GM19463 (cell line): Measurements from ENCODE around the gene KRT15.

Experiments
- ATAC-seq: cut with Tn5 transposase; IDR thresholded peaks from one replicate; pipeline ENCODE4 v1.9.1; 2021; ENCODE audit warnings: mild to moderate bottlenecking, moderate library complexity; ENCODE audit not compliant: unreplicated experiment

Gene KRT15

DNA sequence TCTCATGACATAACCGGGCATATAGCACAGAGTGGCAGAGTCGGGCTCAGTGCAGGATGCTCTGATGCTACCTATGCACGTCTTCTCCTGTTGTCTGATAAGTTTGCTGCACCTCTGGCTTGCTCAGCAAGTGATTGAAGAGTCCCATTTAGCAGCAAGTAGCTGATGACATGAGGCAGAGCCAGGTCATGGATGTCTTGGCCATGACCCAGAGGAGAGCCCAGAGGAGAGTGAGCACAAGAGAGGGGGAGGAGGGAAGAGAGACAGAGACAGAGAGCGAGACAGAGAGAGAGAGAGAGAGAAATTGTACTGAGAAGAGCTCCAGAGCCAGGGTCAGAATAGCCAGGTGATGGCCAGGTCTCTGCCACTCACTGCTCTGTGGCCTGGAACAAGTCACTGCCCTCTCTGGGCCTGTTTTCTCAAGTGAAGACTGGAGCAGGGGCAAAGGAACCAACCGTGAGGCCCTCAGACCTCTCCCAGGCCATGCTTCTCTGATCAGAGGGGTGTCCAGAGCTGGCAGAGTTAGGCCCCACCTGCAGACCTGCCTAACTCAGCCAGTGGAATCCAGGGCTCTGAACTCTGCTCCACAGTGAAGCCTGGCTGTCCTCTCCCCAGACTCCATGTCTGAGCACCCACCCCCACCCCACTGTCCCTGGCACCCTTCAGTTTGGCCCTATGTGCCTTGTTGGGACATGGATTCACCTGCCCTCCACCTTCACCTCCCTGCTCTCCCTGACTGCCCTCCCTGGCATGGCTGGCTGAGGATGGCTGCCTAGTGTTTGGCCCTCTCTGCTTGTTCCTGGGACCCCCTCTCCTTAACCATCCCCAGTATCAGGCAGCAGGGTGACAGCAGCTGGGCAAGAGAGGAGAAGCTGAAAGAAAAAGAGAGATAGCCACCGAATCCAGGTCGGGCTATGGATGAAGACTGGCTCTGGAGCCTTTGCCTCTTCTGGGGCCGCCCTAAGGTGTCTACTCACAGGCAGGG is 33.5 kb downstream of the KRT15 start:
- ATAC-seq, result no peak

DNA sequence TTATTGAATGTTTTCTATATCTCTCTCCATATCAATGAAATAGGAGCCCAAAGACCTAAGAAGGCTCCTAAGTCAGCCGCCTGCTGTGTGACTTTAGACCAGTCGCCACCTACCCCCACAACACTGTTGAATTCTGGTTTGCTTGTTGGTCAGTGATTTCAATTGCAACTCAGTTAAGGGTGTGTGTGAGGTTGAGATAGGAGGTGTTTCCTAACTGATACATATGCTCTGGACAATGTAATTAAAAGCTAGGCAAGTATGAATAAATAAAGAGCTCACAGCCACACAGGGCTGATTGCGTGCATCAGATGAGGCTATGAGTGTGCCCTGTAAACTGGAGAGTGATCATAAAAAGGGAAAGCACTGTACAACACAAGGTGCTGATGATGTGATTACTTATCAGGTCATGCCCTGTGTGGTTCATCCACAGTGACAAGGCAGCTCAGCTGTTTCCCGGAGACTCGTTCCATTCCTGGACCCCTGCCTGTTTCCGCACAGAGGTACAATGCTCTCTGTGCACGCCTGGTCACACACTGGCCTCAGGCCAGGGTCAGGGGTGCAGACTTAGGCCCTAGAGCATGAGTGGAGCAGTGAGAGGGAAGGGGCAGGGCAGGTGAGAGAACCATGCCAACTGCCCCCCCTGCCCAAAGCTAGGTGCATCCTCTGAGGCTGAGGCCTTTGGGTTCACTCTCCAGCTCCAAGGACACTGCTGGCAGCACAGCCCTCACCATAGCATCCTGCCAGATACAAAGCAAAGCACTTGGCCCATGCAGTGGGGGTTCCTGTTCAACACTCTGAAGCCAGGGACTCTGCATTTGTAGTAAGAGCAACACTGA is 34.5 kb downstream of the KRT15 start:
- no peak for ATAC-seq

DNA sequence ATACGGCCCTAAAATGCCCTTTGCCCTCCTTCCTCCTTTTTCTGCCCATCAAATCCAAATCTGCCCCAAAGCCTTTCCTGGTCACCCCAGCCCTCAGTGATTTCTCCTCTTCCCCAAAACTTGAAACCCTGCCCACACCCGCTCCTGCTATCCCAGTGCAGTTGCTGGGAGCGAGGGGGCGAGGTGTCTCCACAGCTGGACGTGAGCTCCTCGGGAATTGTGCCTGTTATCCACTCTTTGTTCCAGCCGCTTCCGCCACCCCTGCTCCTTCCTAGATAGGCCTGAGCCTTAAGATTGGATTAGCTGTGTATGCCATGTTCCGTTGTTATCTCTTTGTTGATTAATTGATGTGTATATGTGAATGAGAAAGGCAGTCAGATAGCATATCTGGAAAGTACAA is 35.2 kb downstream of the KRT15 start:
- no peak for ATAC-seq

DNA sequence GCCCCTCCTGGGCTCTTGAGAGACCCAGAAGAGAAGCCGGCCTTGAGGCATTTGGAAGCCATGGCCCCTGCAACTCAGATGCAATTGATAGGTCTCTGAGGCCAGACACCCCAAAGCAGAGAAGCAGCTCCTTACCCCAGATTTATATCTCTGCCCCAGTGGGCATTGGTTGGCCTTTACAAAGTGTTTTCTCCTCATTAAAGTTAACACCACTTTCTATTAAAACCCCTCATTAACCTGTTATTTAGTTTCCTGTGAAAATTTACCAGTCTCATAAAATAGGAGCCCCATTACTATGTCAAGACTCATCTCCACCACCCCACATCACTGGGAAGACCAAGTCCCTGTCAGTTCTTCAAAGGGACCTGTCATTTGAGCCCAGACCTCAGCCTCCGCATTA is 37.7 kb downstream of the KRT15 start, which contains the start of gene KRT35:
TSS of gene KRT35 (minus strand) at position 116 of the 400 bp plus-strand sequence. CDS start at position 62, 54 bp downstream.
- ATAC-seq, result no peak

DNA sequence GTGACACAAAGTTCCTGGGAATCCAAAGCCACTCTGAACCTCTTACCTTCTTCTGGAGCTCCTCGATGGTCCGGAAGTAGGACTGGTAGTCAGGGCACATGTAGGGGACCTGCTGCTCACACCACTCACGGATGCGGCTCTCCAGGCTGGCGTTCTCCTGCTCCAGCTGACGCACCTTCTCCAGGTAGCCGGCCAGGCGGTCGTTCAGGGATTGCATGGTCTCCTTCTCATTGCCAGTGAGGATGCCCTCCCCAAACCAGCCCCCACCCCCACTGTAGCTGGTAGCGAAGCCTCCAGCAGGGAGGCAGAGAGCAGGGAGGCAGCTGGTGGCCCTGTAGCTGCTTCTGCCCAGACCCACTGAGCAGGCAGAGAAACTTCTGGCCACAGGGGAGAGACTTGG is 38.1 kb downstream of the KRT15 start:
- no peak for ATAC-seq

DNA sequence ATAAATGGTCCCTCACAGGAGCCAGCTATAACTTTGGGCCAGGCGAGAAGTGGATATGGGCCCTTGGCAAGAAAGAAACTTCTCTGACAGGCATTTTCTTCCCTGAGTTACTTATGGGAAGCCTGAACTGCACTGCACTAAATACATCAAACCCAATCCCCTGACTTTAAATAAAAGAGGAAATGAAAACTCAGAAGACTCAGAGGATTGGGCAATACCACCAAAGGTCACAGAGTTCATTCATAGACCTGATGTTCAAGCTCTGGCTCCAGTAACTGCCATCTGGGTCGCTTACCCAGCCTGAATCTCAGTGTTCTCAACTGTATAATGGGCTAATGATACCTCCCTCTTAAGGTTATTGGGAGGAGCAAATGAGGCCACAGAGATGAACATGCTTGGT is 38.6 kb downstream of the KRT15 start:
- no peak for ATAC-seq

DNA sequence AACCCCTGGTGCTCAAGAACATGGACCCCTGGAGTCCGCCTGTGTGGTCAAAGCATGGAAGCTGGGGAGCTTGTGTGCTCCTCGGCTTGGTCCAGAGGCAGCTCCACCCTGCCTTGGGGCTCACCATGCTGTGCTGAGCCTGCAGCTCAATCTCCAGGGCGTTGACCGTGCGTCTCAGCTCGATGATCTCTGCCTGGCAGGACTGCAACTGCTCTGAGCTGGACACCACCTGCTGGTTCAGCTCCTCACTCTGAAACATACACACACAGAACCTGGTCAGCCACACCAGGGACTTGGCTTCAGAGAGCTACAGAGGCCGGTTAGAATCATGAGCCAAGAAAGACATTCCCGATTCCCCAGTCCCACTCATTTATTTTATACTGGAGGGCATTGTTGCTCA is 40.5 kb downstream of the KRT15 start:
- ATAC-seq, result no peak

DNA sequence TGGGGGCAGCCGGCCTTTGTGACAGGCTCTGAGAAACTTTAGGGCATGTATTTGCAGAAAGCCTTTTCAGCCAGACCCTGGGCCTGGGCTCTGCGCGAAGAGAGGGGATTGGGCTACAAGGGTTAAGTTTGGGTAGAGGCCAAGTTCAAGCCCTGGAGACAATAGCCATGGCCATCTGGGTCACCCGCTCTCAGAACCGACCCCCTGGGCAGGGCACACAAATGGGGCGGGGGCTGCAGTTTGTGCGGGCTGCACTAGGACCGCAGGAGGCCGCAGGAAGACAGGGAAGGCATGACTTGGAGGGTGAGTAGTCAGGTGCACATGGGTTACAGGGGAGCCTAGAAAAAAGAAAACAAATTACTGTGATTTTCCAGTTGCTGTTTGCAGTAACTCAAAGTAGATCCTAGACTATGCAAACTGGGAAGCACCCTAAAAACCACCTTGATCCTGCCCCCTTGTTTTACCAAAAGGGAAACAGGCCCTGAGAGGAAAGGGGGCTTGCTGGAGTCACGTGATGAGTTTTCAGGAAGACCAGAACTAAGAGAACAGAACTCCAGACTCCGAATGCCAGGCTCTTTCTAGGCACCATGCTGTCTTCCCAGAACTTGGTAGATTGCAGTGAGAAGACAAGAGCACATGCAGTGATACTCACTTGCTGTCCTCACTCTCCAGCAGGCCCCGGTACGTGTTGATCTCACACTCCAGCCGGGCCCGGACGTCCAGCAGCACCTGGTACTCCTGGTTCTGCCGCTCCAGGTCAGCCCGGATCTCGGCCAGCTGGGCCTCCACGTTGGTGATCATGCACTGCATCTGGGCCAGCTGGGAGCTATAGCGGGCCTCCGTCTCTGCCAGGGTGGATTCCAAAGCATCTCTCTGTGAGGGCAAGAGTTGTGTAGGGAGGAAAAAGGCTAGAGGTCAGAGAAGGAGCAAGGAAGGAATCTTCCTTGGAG is 41.5 kb downstream of the KRT15 start:
- ATAC-seq, result no peak

DNA sequence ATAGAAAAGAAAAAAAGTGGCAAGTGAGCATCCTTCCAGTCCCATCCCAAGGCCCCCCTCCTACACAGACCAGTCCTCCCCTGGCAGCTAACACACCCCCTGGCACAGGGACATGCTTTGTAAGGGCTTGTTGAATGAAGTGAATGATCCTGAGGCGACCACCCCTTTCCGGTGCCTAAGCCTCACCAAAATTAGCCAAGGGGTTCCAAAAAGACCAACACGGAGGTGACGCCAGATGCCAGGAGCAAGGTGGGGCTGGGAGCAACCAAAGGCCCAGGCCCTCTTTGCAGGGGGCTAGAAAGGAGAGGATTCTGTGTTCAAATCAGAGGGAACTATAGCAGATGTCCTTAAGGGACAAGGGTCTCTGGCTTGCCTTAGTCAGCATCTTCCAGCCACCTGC is 43.3 kb downstream of the KRT15 start:
- no peak for ATAC-seq

DNA sequence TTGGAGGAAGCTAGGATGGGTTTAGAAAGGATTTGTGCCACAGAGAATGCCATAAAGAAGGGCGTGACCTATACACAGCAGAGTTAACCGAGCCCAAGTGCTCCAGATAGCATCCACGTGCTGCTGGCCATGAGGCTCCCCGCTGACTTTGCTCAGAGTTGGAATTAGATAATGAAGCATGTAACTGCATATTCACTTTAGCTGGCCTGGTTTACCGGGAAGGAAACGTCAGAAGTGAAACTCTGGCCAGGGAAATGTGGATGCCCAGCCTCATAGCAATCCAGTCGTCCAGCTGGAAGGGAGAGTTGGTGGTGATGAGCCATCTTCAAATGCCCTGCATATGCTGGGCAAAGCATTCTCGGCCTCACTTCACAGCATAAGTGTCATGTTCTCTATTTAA is 43.8 kb downstream of the KRT15 start:
- no peak for ATAC-seq

DNA sequence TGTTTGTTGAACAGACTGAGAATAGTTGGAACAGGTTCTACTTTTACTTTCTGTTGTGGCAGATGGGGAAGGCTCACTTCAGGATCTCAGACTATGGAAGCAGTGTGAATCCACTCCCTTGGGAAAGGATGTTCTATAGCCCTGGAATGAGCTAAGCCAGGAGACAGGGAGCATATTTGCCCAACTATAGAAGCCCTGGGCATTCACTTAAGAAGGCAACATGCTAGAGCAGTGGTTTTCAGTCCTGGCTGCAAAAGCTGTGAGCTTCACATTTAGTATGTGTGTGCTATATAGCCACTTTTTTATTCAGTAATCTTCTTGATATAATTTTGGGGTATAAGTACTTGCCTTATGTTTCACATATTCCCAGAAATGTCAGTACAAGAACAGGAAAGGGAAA is 50.3 kb downstream of the KRT15 start:
- no peak for ATAC-seq

DNA sequence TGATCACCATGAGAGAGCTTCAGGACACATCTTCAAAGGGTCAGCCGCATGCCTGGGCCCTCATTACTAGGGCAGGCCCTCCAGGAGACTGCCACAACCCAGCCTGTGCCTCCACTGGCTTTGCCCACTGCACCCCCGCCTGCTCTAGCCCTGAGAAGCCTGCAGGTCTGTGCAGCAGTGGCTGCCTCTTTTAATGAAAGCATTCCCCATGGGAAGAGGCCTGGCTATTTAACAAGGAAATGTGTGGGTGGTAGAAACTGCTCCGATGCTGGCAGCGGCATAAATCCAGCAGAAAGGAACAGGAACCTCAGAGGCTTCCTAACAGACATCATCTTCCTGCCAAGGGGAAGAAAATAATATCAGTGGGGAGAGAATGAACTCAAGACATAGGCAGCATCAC is 51.1 kb downstream of the KRT15 start:
- no peak for ATAC-seq

DNA sequence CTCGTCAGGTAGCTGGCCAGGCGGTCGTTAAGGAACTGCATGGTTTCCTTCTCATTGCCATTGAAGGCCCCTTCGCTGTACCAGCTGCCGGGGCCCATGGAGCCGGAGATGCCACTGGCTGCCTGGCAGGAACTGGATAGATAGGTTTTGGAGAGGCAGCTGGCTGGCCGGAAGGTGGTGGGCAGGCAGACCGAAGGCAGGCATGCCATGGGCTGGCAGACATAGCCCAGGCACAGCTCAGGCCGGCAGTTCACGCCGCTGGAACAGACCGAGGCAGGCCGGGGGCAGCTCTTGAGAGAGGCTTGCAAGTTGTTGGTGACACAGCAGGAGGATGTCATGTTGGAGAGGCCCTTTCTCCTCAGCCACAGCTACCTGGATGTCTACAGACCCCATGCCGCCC is 51.7 kb downstream of the KRT15 start, which contains the start of gene KRT32:
TSS of gene KRT32 (minus strand) at position 399 of the 400 bp plus-strand sequence. CDS start at position 338, 61 bp downstream.
- ATAC-seq, result no peak

DNA sequence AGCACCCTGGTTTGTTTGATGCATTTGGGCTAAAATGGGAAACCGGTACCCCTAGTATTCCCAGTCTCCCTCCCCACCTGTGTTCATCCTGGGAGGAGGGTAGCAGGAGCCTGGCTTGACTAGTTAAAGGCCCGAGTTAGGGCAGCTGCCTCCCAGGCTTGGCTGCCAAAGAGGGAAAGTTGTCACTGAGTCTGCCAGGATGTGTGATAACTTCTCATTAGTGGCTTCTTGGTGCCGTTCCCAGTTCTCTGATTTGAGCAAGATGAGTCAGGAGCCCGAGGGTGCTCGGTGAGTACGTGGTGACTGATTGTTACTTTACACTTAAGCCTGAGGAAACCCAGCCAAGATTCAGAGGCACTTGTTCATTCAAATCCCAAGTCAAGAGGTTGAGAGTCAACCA is 54.0 kb downstream of the KRT15 start:
- ATAC-seq, result no peak

DNA sequence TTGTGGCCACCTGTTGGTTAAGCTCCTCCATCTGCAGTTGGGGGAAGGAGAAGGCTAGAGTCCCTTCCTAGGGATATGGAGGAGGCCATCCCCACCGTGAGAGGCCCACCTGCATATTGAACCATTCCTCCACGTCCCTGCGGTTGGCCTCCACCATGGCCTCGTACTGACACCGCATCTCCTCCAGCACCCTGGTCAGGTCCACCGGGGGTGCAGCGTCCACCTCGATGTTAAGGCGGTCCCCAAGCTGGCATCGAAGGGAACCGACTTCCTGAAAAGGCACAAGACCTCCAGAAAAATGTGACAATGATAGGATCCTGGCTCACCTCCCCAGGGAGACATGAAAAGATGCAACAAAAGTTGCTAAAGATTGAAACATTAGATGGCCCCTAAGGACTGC is 54.5 kb downstream of the KRT15 start:
- ATAC-seq, result no peak

DNA sequence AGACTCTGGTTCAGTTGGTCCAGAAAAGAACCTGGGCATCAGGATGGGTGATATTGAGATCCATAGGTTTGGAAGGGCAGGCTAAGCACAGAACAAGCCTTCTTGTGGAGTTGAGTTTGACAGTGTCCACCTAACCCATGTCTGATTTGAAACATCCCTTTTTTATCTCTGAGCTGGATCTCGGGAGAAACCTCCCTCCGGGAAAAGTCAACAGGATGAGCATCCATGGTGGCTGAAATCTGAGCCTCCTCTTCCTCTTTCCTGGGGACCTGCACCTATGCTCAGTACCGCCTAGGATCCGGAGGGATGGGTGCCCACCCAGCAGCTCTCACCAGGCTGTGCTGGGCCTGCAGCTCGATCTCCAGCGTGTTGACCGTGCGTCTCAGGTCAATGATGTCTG is 54.9 kb downstream of the KRT15 start:
- no peak for ATAC-seq
